HG02571 (cell line): ENCODE results near the gene BBS12.

Source experiments
- ATAC-seq: cut with Tn5 transposase; IDR thresholded peaks from one replicate; pipeline ENCODE4 v1.9.1; 2021; ENCODE audit warnings: mild to moderate bottlenecking, moderate library complexity; ENCODE audit not compliant: unreplicated experiment

Gene BBS12

DNA sequence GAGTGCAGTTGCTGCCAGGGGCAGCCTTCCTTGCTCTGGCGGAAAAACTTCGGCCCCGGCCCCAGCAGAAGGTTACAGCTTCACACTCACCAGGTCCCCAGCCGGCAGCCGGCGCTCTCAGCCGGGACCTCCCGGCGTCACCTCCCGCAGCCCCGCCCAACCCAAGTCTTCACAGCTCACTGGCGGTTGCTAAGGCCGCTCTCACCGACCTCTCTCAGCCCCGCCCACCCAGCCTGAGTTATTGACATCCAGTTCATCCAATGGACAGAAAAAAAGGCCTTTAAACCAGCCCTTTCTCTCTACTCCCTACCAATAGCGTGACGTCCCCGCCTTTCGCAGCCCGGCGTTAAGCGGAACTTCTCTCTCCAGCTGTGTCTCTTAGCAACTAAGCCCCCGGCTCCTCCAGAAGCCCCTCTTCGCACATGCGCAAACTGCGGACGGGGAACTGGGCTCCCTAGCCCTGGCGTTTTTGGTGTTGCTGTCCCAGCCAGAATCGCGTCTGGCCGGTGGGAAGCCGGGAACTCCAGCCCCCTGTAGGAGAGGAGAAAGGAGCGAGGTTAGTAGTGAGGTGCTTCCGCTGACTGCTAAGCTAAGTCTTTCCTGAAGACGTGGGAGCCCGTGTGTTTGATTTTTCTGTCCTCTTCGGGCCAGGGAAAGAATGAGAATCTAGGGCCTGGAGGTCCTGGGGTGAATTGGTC, at the start of gene BBS12:
BBS12 (plus strand) TSS at position 376 of the 698 bp plus-strand sequence. CDS start 9,189 bp downstream, outside the sequence.
- ATAC-seq: peak; percentile 100

DNA sequence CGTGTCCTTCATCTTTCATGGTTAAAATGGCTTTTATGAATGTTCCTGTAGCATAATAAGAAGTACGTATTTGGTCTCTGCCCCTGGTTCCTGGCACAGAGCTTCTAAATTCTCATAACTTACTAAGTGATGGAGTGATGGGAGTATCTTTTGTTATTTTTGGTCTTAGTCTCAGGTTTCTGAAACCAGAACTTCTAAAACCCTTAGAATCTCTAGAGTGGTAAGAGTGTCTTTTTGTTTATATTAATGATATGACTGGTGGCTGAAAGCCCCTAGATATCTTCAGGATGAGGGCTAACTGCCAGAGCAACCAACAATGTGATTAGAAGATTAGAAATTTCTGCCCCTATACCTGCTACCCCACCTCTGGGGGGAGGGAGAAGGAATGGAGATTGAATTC, 45.8 kb upstream of the BBS12 start:
- ATAC-seq: no peak

DNA sequence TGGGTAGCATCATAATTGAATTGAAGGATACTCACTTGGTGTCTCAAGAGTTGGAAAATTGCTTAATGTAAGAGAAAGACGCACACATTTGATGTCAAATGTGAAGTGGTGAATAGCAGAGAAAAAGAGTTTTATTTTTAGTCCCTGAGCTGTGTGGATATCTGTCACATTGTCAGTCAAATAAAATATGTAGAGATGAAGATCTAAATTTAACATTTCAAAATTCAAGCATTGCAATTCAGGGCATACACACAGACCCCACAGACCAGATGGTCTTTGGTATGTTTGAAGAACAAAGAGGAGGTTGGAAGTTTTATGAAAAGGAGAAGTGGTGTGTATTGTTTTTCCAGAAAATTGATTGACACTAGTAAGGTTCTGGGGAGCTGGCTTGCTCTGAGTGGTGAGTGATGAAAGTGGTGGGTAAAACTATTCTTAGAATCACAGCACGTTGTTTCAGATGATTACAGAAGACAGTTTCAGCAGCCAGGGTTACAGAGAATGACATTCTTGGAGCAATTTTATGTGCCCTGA, 44.9 kb upstream of the BBS12 start:
- no peak for ATAC-seq

DNA sequence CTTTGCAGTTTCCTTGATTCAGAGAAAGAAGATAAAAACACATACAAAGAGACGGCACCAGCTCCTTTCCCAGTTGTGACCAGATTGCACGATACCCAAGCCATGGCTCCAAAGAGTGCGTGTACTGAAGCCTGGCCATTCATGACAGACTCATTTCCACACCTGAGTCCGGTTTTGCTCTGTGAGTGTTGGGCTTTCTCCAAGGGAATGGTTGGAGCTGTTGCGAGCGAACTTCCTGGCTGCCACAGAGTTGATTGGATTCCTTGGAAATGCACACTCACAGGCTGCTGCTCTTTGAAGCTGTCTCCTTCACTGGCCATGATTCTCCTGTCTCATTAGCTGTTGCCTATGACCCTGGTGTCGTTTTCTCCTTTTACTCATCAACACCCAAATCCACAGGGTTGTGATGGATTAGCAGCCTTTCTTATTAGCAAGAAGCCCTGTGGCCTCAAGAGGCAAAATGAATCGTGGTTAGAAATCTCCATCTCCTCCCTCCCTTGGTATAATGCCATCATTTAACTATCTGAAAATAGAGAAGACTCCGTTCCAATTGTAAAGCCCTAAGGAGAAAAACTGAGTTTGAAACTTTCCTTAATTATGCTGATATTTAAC, 43.9 kb upstream of the BBS12 start:
- ATAC-seq: no peak

DNA sequence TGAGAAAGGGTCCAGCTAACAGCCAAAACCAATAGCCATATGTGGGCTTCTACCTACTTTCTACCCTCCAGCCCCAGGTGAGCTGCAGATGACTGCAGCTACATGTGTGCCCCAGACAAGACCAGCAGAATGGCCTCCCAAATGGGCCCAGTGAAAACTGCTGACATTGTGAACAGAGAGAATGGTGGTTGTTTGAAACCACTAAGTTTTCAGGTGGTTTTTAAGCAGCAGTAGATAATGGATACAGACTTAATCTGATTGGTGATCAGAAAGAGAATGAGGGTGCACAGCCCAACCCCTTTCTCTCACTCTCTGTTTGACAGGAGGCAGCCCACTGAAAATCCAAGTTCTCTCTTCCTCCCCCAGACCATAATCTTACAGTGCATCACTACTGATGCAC, 42.5 kb upstream of the BBS12 start:
- peak; percentile 82 for ATAC-seq

DNA sequence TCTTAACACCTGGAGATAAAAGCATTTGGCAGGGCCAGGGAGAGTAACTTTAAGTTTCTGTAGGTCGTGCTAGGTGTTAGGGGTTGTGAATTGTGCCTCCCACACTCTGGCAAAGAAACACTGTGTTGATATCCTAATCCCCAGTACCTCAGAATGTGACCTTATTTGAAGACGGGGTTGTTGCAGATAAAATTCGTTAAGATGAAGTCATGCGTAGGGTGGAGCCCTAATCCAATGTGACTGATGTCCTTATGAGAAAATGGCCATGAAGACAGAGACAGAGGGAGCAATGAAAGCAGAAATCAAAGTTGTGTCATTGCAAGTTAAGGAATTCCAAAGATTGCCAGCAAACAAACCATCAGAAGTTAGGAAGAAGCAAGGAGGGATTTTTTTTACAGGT, 40.5 kb upstream of the BBS12 start:
- no peak for ATAC-seq

DNA sequence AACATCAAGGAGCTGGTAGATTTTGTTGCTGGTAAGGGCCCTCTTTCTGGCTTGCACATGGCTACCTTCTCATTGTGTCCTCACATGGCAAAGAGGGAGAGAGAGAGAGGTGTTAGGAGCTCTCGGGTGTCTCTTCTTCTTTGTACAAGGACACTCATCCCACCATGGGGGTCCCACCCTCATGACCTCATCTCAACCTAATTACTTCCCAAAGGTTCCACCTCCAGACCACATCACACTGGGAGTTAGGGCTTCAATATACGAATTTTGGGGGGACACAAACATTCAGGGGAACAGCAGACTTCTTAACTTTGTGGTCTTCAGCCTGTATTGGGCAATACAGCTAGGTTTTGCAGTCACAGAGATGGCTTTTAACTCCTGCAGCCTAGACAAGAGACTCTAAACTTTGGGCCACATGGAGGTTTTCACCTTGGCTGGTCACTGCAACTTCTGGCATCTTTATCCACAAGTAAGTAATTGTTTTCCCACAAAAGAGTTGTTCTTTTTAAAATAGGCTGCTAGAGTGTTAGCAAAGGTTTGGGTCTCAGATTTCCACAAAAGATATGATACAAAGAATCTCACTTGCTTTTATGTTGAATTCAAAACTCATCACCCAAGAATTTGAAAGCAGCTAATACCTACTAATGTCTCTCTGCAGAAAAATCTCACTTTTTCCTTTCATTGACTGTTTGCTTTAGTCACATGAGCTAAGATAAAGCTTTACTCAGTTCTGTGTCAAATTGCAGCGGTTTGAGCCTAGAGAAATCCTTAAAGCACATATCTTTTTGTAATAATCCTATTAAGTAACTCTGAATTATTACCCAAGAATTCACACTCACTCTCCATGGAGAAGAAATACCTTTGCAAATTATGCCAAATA, 39.6 kb upstream of the BBS12 start:
- no peak for ATAC-seq

DNA sequence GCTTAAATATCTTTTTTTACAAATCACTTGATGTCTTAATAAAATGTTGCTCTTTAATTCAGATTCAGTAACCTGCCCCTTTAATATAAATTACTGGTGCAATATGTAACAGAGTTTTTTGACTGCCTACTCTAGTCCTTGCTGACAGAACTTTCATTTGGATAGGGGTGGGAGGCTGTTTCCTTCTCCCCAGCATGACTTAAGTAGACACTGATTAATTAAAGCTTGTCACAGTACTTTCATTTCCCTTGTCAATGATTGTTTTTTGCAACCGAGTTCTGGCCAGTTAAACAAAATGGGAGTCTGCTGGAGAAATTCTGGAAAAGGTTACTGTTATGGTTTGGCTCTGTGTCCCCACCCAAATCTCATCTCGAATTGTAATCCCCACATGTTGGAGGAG, 37.3 kb upstream of the BBS12 start:
- no peak for ATAC-seq

DNA sequence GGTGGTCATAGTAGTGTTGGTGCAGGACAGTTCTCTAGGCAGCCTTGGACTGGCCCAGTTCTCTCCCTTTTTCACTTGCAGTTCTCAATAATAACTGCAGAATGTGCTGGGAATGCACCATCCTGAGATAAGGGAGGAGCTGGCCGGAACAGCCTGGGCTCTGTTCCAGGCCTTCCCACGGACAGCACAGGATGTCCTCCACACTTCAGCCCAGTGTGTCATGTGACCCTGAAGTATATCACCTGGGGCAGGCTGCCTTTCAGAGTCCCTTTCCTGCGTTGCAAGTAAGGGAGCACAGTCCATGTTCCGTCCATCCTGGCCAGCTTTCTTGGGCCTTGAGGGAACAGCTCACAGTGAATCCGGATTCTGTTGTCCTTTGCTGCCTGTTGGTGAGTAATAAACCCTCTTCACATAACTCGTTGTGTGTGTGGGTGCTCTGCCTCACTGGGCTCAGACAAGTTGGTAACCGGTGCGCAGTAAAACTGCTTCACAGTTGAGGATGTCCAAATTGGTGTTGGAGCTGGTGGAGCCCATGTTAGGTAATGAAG, 32.3 kb upstream of the BBS12 start:
- no peak for ATAC-seq

DNA sequence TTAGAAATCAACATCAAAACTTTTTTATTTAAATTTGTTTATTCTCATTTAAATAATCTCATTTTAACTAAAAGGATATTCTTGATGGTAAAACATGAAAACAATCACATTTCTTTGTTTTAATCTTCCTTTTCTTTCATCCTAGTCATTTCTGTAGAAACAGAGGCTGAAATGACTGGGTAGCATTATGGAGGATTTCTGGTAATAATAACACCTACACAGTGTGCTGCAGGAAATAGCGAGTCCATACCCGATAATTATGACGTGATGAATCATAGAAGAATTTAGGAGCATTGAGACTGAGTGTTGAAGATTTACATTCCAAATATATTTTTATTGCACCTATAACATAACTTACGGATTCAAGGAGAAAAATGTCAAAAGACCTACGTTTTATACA, 31.4 kb upstream of the BBS12 start:
- no peak for ATAC-seq

DNA sequence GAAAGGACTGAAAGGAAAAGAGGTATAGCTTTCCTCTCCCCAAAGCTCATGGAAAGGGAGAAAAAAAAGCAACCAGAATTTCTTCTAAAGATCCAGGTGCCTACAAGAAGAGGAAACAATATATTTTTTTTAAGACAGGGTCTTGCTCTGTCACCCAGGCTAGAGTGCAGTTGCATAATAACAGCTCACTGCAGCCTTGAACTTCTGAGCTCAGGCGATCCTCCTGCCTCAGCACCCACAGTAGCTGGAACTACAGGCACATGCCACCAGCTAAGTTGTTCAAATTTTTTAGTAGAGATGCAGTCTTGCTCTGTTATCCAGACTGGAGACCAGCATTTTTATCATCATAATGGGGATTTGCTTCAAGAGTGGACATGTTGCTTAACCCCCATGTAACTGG, 30.5 kb upstream of the BBS12 start:
- ATAC-seq: no peak

DNA sequence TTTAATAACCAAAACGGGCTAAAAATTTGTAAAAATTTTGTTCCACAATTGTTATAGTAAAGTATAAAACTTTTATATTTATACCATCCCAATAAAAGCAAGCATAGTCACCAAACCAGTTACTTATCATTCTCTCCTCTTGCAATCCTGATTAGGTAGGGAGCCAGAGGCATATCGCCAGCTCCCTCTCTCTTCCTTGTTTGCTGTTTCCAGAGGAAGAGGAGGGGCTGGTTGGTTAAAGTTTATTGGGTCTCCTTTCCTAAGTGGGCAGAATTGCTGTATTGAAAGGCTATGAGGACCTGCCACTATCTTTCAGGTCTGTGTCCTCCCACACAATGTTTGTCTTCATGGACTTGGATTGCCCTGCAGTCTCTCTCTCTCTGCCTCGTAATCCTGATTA, 29.6 kb upstream of the BBS12 start:
- ATAC-seq: no peak

DNA sequence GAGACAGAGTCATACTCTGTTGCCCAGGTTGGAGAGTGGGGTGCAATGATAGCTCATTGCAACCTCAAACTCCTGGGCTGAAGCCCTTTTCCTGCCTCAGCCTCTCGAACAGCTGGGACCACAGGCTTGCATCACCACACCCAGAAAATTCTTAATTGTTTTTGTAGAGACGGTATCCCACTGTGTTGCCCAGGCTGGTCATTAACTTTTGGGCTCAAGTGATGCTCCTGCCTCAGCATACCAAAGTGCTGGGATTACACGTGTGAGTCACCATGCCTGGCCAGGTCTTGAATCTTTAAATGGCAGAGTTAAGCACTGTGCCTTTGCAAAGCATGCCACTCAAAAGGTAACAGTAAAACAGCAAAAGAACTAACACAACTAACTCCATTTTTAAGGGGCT, 28.6 kb upstream of the BBS12 start:
- ATAC-seq: no peak

DNA sequence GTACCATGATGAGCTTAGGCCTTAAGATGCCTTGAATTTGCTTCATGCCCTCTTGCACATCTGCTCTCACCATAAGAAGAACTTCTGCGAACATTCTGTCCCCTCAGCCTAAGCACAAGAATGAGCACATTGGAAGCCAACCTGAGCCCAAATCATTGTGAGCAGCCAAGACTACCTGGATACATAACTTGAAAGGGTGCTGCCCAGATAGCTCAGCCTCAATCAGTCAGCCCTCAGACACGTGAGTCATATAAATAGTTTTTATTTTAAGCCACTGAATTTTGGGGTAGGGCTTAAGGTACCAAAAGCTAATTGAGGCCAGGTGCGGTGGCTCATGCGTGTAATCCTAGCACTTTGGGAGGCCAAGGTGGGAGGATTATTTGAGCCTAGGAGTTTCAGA, 27.5 kb upstream of the BBS12 start:
- ATAC-seq: no peak

DNA sequence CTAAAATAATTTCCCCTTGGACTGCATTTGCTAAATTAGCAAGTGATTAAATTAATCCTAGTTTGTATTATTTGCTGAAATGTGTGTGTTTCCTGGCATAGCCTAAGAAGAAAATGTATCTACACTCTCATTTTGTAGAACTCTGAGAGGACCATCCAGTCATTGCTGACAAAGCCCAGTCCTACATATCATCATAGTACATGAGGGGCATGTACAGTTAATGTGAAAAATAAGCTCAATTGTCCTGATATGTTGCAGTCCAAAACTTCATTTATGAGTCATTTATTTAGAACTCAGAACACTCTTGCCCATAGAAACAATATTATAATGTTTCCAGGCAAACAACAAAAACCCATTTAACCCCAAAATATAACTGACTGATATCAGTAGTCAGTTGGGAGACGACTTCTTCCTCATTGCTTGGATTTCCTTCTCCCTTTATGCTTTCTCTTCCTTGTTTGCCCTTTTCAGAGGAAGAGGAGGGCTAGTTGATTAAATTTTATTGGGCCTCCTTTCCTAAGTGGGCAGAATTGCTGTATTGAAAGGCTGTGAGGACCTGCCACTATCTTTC, 26.9 kb upstream of the BBS12 start:
- no peak for ATAC-seq

DNA sequence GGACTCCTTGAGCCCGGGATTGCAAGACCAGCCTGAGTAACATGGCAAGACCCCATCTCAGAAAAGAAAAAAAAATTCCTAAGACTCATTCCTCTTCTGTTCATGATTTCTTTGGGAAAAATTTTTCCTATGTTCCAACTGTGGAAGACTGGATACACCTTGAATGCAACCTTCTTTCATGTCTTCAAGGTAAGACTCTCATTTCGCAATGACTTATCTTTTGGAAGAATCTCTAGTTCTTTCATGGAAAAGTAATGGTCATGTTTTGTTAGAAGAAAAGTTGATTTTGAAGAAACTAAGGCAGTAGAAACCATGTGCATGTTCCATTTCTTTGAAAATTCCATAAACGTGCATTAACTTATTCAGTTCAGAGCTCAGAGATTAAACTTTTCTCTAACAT, 26.0 kb upstream of the BBS12 start:
- ATAC-seq: no peak

DNA sequence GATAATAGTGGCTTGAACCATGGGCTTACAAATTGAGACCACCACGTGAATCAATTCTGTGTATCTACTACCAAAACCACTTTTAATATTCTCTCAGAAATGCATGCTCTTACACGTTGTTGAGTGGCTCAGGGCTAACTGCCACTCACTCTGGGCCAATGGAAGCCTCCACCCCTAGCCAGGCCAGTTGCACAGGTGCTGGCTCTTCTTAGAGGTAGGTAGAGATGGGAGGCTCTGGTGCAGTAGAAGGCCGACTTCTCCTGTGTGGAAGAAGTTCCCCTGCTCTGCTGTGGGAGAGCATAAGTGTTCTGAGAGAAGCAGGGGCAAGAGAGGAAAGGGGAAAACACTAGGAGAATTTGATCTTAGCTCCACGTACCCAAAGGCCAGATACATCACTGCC, 25.0 kb upstream of the BBS12 start:
- no peak for ATAC-seq

DNA sequence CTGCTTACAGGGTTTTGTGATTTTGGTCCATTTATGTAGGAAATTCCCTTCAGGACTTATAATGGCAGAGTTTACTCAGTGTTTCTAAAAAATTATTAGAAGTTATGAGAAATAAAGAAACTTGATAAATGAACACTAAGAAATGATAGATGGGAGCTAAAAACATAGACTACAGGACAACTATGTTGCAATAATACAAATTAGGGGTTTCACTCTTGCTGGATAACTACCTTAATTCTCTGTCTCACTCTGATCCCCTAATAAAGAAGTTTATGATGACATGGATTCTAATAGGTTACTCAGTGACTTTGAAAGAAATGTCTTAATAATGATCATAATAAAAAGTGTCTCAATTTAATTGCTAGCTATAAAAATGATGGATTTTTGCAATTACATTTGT, 23.3 kb upstream of the BBS12 start:
- no peak for ATAC-seq

DNA sequence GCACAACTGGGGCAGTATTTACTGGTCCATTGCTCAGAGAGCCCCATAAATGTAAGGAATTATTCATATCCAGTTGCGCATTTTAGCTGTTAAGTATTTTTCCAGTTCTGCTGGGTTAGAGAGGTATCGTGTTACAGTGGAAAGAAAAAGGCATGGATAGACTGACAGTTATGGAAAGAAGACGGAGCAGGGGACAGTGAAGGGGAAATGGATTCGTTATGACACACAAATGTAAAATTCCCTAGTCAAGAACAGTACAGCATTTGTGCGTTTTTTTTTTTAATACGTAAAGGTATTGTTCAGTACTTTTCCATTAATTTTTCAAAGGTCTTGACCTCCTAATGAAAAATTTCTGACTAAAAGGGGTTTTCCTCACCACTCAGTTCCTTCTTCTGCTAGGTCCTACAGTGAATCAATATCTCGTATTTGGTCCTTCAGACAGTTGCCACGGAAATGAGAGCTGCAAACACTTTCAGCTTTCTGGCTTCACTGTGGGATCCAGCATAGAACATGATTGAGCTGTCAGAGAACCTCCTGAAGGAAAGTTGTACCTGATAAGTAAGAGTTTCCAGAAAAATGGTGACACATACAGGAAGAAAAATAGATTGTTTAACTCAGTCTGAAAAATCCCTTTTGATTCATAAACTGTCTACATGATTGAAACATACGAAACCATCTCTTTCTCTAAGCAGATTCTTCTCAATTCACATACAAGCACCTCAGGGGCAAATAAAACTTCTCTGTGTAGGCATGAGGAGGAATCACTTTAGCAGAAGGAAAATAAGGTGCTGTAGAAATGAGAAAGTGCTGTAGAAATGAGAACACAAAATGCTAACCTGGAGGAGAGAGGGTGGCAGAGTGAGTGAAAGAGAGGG, 21.8 kb upstream of the BBS12 start:
- ATAC-seq: peak; percentile 59

DNA sequence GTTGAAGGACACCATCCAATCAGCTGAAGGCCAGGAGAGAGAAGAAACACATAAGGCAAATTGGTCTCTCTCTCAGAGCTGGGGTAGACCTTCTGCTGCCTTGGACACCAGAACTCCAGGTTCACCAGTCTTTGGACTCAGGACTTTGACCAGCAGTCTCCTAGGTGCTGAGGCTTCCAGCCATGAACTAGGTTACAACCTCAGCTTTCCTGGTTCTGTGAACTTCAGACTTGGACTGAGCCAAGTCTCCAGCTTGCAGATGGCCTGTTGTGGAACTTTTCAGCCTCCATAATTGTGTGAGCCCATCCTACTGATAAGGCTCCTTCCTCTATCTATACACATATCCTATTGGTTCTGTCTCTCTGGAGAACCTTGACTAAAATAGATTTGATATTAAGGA, 20.6 kb upstream of the BBS12 start:
- no peak for ATAC-seq
